ENCODE results near the gene PPEF1. TPM values are rescaled to one million over a fixed set of nuclear protein-coding genes. Genes with fewer than 3 reads are reported as not detected.

The PPEF1 gene
- total RNA-seq, 1 experiment from 2014 or later, result 0.52 TPM

GRCh38 chrX:18810416-18810815, 103.0 kb downstream of the PPEF1 start:
- H2AFZ ChIP-seq (ENCODE audit: low read length), result no peak overlapping the region
- no peak overlapping the region for H2BK5ac ChIP-seq (ENCODE audit: insufficient read length, low read length)
- H3K4ac ChIP-seq (ENCODE audit: low read depth, low read length), result no peak overlapping the region
- peaks cover 62 to 73% of the 10 kb centered on the region in 2 experiments for H3K9me3 Mint-ChIP-seq
- H4K8ac ChIP-seq (replicated peaks; ENCODE audit: insufficient read length, low read depth, low read length), result no peak overlapping the region
- no peak overlapping the region for H2BK20ac ChIP-seq (ENCODE audit: low read depth, low read length, poor library complexity, severe bottlenecking)
- DNase-seq, result no peak
- TF ChIP-seq CTCF (conservative IDR thresholded peaks at IDR 0.05), result no peak
- no peak overlapping the region for H3K9ac ChIP-seq (ENCODE audit: extremely low read depth, insufficient read length, low read length)
- H3K9me3 ChIP-seq (ENCODE audit: control insufficient read depth, low read depth, low read length), result peaks cover 10% of the 10 kb centered on the region
- no peak overlapping the region for H4K91ac ChIP-seq (ENCODE audit: insufficient read length, low read depth, low read length)
- H3K4me1 Mint-ChIP-seq, result no peaks in the 10 kb centered on the region
- H3K36me3 Mint-ChIP-seq (ENCODE audit: insufficient read depth in 1 of 3, low read depth in 3 of 3), result peaks cover 0 to 3% (median 2%) of the 10 kb centered on the region in 3 experiments; a peak in 2 of 7 replicates
- H4K5ac ChIP-seq (ENCODE audit: insufficient read length, low read depth, low read length), result no peak overlapping the region
- no peak overlapping the region for H3T11ph ChIP-seq (ENCODE audit: low read length)
- no peaks in the 10 kb centered on the region; the same call in none of the 2 replicates for H3K27me3 Mint-ChIP-seq (ENCODE audit: low read depth)
- no peak overlapping the region for H2BK120ac ChIP-seq (ENCODE audit: low read depth, low read length, poor library complexity, severe bottlenecking)
- H2BK12ac ChIP-seq (ENCODE audit: insufficient read length, low read depth, low read length), result no peak overlapping the region
- no peak overlapping the region for H3K4me2 ChIP-seq (ENCODE audit: insufficient read depth, insufficient read length, low read length)
- no peaks in the 10 kb centered on the region for H3K79me2 ChIP-seq (ENCODE audit: insufficient read depth, low read length)
- H3K56ac ChIP-seq (ENCODE audit: insufficient read length, low read depth, low read length), result no peak overlapping the region
- H3K23ac ChIP-seq (ENCODE audit: insufficient read length, low read depth, low read length), result no peak overlapping the region
- H3K79me1 ChIP-seq (ENCODE audit: insufficient read depth, low read depth, low read length, poor library complexity, severe bottlenecking), result no peaks in the 10 kb centered on the region
- H3K14ac ChIP-seq (ENCODE audit: insufficient read depth, low read length), result no peak overlapping the region
- H2AK5ac ChIP-seq (ENCODE audit: insufficient read length, low read length), result no peak overlapping the region
- no peak overlapping the region for H3K27ac ChIP-seq (ENCODE audit: insufficient read length, low read depth, low read length)
- no peak overlapping the region for H3K18ac ChIP-seq (ENCODE audit: insufficient read length, low read depth, low read length)
- no CpG with 5 or more reads among the region's 2 CpGs for WGBS (ENCODE audit: extremely low coverage, insufficient read length, low lambda C conversion rate)
- H2BK15ac ChIP-seq (ENCODE audit: low read depth, low read length), result no peak overlapping the region
- no peaks in the 10 kb centered on the region for H3K4me1 ChIP-seq (ENCODE audit: insufficient read depth, low read length)
- no peaks in the 10 kb centered on the region for H3K23me2 ChIP-seq (ENCODE audit: insufficient read length, low read depth, low read length, poor library complexity, severe bottlenecking)
- H3K4me3 Mint-ChIP-seq, result no peak overlapping the region
- H3K27me3 ChIP-seq (ENCODE audit: insufficient read depth, low read length), result no peaks in the 10 kb centered on the region
- H3K27ac Mint-ChIP-seq, result no peak overlapping the region; a peak in 1 of 7 replicates
- H4K20me1 ChIP-seq (ENCODE audit: control insufficient read depth, insufficient read depth, insufficient read length), result no peaks in the 10 kb centered on the region

Measured in H9 (cell line).